MG63 (cell line): ENCODE measurements around the gene CEBPA. TPM values are rescaled to one million over a fixed set of nuclear protein-coding genes. Genes with fewer than 3 reads are reported as not detected.
A peak's percentile ranks its signal among the peaks of the same experiment; 100 is the strongest.

Source experiments
- DNase-seq: peaks from one replicate; pipeline ENCODE4 v3.0.0-alpha.2; 2020
- H3K27me3 ChIP-seq: fragments of 250-450 bp; sonication (Bioruptor Pico); 2 replicates; pipeline ENCODE4 v1.5.1; 2020; ENCODE audit warnings: mild to moderate bottlenecking, moderate library complexity
- H3K36me3 ChIP-seq: fragments of 250-450 bp; sonication (Bioruptor Pico); 2 replicates; pipeline ENCODE4 v1.5.1; 2020; ENCODE audit warnings: mild to moderate bottlenecking, moderate library complexity
- H3K4me3 ChIP-seq: fragments of 250-450 bp; sonication (Bioruptor Pico); 2 replicates; pipeline ENCODE4 v1.5.1; 2020; ENCODE audit warnings: mild to moderate bottlenecking, moderate library complexity
- H3K9me3 ChIP-seq: fragments of 250-450 bp; sonication (Bioruptor Pico); 2 replicates; pipeline ENCODE4 v1.5.1; 2020; ENCODE audit warnings: mild to moderate bottlenecking, moderate library complexity
- total RNA-seq: library from RNA; depleted of rRNA; stranded (reverse); fragments of >200 nt; shearing (Covaris generic); gene quantifications from 2 replicates; pipeline ENCODE4 v1.2.3, GENCODE V29; 2014; ENCODE audit warnings: low replicate concordance; rRNA removed

The CEBPA gene
- total RNA-seq, result 4.2 and 4.5 TPM in 2 replicates

DNA sequence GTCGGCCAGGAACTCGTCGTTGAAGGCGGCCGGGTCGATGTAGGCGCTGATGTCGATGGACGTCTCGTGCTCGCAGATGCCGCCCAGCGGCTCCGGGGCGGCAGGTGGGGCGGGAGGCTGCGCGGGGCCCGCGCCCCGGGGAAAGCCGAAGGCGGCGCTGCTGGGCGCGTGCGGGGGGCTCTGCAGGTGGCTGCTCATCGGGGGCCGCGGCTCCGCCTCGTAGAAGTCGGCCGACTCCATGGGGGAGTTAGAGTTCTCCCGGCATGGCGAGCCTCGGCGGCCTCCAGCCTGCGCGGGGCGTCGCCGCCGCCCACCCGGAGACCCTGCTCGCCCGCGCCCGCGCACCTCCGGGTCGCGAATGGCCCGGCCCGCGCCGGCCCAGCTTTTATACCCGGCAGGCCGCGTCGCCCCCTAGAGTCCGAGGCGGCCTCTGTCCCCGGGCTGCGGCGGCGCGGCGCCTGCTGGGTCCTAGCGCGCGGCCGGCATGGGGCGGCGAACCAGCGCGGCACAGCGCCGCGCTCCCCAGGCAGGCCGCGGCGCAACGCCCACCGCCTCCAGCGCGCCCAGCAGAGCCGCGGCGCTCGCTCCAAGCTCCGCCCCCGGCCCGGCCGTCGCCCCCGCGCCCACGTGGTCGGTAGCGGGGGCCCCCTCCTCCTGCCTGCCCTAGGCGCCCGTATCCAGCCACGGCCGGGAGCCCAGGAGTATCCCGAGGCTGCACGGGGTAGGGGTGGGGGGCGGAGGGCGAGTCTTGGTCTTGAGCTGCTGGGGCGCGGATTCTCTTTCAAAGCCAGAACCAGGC is at the start of gene CEBPA:
CEBPA (minus strand) TSS at position 360 of the 799 bp plus-strand sequence; CDS start at position 240, 120 bp downstream.
- H3K9me3 ChIP-seq, result no peaks in the 10 kb centered on the region
- H3K36me3 ChIP-seq, result no peaks in the 10 kb centered on the region
- peak; percentile 90 for DNase-seq
- H3K4me3 ChIP-seq, result peak within 1 kb of the TSS; percentile 87
- peaks cover 11% of the 10 kb centered on the region for H3K27me3 ChIP-seq

DNA sequence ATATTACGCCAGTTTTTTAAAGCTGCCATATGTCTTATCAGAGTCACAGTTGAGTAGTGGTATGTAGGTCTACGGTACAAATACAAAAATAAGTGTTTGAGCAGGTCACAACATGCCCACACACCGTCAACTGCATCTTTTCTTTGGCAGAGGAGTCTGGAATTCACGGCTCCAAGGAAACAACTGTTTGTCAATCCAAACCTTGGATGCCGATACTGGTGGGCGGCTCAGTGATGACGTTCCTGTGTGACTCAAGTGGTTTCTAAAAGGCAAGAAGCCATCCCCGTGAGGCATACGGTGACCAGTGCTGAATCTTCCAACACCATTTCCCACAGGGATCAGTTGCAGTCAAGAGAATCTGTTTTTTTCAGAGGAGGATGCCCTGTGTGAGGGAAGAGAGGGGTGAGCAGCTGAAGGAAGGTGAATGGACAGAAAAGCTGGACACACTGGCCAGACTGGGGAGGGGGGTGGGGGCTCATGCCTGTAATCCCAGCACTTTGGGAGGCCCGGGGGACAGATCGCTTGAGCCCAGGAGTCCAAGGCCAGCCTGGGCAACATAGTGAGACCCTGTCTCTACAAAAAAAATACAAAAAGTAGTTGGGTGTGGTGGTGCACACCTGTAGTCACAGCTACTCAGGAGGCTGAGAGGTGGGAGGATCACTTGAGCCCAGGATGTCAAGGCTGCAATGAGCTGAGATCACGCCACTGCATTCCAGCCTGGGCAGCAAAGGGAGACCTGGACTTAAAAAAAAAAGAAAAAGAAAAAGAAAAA is 48.4 kb upstream of the CEBPA start:
- peak; percentile 91 for DNase-seq
- H3K9me3 ChIP-seq, result peaks cover 5% of the 10 kb centered on the region
- H3K27me3 ChIP-seq, result no peaks in the 10 kb centered on the region
- H3K36me3 ChIP-seq, result no peaks in the 10 kb centered on the region
- H3K4me3 ChIP-seq, result no peak overlapping the region

DNA sequence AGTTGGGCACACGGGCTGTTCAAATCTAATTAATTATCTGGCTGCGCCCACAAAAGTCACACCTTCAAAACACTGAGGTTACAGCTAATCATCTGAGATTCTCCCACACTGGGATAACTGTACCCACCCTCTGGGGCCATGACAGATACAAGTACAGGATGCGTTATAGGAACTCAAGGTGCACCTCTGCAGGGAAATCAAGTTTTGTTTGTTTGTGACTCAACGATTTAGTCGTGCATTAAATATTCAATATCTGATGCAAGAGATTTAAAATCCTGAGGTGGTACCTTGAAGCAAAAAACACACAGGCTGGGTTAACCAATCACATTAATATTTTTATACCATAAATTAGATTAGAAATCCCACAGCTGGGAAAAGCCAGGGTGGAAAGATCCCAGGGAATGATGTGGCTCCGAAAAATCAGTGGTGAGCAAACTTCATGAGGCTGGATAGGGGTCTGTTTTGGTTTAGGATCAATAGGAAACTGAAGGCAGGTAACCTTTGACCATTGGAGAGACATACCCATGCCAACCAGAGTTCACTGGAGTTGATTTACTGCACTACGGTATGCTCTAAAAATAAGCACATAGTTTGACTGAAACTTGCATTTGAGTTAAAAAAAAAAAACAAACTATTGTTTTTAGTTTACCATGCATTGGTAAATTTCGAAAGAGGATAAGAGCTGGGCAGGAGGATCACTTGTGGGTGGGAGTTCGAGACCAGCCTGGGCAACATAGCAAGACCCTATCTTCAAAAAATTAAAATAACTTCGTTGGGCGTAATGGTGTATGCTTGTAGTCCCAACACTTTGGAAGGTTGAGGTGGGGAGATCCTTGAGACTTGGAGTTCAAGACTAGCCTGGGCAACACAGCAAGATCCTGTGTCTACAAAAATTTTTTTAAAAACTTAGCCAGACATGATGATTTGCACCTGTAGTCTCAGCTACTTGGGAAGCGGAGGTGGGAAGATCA is 47.3 kb upstream of the CEBPA start:
- Histone ChIP-seq H3K4me3 (no peak overlapping the region), H3K27me3 (peaks cover 3% of the 10 kb centered on the region), H3K36me3 (no peaks in the 10 kb centered on the region), H3K9me3 (no peaks in the 10 kb centered on the region)
- DNase-seq, result no peak

DNA sequence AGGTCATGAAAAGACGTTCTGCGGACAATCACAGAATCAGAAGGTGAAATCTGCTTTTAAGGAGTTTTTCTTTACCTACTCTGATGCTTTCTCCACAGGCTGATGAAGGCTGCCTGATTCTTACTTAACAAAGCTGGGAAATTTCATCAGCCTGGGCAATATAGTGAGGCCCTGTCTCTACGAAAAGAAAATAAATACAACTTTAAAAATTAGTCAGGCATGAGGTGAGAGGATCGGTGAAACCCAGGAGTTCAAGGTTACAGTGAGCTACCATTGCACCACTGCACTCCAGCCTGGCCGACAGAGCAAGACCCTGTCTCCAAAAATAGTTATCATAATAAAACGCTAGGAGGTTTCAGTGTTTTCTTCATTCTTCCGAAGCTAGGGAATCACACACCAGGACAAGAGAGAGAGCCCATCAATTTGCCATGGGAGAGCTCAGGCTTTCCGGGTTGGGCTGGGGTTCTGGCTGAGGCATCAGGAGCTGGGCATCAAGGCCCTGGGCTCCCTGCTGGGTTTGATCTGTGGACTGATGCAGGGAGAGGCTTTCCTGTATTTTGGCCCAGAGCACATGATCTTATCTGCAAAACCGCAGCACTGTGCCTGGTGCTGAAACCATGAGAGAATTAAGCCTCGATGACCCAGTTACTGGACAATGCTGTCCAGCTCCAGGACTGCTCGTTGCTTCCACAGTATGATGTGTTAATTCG is 46.1 kb upstream of the CEBPA start:
- peaks cover 5% of the 10 kb centered on the region for H3K27me3 ChIP-seq
- H3K9me3 ChIP-seq, result no peaks in the 10 kb centered on the region
- H3K36me3 ChIP-seq, result no peaks in the 10 kb centered on the region
- peak; percentile 65 for DNase-seq
- no peak overlapping the region for H3K4me3 ChIP-seq

DNA sequence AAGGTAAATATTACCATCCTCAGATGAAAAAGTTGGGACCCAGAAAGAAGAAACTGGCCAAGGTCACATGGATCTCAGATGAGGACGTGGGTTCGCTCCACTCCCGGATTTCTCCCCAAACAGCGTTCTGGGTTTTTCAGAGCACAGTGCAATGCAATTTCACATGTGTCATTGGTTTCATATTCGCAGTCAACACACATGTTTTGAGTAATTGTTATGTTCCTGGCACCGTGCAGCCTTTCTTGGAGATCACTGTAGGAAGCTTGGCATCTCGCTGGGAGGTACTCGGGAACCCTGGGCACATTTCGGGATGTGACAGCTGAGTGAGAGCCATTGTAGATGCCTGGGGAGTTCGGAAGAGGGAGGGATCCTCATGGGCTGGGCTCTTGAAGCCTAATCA is 45.0 kb upstream of the CEBPA start:
- Histone ChIP-seq H3K36me3 (no peaks in the 10 kb centered on the region), H3K9me3 (no peaks in the 10 kb centered on the region), H3K4me3 (no peak overlapping the region), H3K27me3 (peaks cover 11% of the 10 kb centered on the region)
- no peak for DNase-seq

DNA sequence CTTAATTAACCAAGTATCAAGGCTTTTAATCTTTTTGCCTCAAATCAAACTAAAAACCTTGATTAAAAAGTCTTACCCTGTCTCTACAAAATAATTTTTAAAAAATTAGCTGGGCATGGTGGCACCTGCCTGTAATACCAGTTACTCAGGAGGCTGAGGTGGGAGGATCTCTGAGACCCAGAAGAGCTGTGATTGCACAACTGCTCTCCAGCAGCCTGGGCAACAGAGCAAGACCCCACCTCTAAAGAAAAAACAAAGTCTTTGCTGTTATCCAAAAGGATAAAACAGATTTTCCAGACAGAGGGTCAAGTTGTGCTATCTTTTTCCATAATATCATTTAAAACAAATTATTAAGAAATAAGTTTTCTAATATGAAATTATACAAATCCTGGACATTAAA is 44.3 kb upstream of the CEBPA start:
- Histone ChIP-seq H3K9me3 (no peaks in the 10 kb centered on the region), H3K27me3 (peaks cover 11% of the 10 kb centered on the region), H3K36me3 (no peaks in the 10 kb centered on the region), H3K4me3 (no peak overlapping the region)
- DNase-seq, result no peak

DNA sequence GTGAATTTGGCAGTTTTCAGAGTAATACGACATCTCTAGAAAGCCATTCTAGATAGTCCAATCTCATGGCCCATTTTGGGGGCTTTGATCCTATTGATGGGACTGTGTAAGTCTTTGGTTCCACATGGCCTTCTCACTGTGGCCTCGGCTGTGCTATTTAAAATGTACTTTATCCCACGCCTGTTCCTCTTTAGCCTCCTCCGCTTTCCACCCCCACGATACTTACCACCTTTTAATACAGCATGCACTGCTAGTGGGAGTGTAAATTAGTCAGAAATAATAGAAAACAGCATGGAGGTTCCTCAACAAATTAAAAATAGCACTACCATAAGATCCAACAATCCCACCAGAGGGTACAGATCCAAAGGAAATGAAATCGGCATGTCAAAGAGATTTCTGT is 42.8 kb upstream of the CEBPA start:
- Histone ChIP-seq H3K4me3 (no peak overlapping the region), H3K9me3 (no peaks in the 10 kb centered on the region), H3K36me3 (no peaks in the 10 kb centered on the region), H3K27me3 (peaks cover 13% of the 10 kb centered on the region)
- DNase-seq, result no peak

DNA sequence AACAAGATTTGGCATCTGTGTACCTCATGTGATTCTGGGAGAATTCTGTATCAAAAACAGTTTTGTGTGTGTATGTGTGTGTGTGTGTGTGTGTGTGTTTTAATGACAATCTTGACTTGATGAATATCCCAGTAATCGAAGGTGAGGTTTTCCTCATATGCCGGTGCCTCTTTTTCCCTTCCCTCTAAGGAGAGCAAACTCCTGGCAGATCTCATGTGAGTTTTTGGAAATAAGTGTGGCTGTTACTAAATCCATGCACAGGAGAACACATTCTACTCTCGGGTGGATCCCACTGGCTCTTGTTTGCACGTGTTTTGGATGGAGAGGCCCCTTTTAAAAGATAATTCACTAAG is 42.2 kb upstream of the CEBPA start:
- H3K36me3 ChIP-seq, result no peaks in the 10 kb centered on the region
- H3K4me3 ChIP-seq, result no peak overlapping the region
- no peak for DNase-seq
- H3K27me3 ChIP-seq, result peaks cover 13% of the 10 kb centered on the region
- no peaks in the 10 kb centered on the region for H3K9me3 ChIP-seq

DNA sequence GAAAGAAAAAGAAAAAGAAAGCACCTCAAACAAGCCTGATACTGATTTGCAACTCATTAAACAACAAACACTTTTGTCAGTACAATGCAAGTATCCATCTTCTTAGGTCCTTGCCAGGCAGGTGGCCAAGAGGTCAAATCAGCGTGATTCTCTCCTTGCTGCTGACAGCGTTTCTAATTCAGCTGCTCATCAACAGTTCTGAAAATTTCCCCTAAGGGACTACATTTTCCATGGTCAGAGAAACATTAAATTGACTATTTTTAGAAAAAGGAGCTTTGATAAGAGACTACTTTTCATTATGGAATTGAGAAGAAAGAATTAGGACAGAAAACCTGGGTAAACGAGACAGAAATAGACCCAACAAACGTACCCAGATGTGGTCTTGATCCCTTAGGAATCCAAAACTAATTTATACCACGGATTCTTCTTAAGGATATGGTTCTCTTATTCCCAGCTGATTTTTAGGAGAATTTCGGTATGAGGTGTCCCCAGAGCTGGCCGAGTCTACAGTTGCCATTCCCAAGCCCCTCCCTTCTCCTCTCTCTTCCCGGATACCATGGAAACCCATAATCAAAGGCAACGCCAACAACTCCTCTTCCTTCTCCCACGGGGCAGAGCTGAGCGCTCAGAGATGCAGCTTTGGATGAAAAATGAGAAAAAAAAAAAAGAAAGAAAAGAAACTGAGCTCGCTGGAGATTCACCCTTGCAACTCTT is 41.7 kb upstream of the CEBPA start:
- Histone ChIP-seq H3K9me3 (no peaks in the 10 kb centered on the region), H3K36me3 (no peaks in the 10 kb centered on the region), H3K4me3 (no peak overlapping the region), H3K27me3 (peaks cover 13% of the 10 kb centered on the region)
- DNase-seq, result no peak

DNA sequence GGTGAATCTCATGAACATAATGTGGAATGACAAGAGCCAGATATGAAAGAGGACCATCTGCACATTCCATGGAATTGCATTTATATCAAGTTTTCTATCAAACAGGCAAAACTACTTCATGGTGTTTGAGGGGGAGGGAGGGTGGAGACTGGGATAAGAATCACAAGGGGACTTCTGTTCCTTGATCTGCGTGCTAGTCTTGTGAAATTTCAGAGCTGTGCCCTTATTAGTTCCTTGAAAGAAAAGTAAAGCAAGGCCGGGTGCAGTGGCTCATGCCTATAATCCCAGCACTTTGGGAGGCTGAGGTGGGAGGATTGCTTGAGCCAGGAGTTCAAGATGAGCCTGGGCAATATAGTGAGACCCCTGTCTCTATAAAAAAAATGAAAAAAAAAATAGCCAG is 41.0 kb upstream of the CEBPA start:
- Histone ChIP-seq H3K36me3 (no peaks in the 10 kb centered on the region), H3K9me3 (no peaks in the 10 kb centered on the region), H3K4me3 (no peak overlapping the region), H3K27me3 (peaks cover 13% of the 10 kb centered on the region)
- DNase-seq, result no peak

DNA sequence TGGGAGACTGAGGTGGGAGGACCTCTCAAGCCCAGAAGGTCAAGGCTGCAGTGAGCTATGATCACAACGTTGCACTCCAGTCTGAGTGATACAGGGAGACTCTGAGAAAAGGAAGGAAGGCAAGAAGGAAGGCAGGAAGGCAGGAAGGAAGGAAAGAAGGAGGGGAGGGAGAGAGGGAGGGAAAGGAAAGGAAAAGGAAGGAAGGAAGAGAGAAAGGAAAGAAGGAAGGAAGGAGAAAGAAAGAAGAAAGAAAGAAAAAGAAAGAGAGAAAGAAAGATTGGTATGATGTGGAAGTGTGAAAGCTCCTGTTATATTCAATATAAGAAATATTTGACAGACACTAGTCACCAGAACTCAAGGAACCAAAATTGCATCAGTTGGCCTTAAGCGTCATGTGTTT is 38.7 kb upstream of the CEBPA start:
- H3K27me3 ChIP-seq, result peaks cover 13% of the 10 kb centered on the region

DNA sequence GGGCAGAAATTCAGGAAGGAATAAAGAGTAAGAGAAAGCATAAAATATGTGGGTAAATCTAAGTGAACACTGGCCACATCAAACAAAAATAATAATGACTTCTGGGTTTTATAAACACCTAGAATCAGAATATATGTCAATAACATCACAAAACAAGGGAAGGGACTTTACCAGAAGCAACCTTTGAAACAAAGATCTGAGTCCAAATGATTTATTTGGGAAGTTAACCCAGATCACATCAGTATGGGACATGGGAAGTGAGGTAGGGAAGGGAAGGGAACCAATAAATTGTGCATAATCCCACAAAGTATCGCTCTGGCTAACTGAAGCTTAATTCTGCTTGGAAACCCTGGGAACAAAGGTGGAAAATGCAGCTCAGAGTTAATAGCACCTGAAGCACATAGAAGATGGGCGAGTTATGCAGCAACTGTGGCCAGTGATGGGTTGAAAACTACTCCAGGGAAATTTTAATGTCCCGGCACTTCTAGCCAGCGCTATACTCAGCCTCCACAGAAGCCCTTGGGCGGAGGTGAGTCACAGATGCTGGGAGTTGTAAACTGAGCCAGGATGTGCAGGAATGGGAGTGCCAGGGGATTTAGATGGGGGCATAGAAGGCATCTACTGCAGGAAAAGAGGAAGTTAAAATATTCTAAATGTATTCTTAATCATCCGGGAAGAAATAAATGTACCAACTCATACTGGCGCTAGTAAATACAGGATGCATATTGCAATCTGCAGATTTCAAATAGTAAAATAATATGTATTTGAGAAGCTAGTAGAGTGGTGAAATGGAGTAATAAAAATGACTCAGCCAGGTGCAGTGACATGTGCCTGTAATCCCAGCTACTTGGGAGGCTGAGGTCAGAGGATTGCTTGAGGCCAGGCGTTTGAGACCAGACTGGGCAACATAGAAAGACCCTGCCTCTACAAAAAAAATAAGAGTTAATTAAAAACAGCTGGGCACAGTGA is 37.0 kb upstream of the CEBPA start:
- H3K36me3 ChIP-seq, result no peaks in the 10 kb centered on the region
- no peak overlapping the region for H3K4me3 ChIP-seq
- peaks cover 8% of the 10 kb centered on the region for H3K27me3 ChIP-seq
- no peaks in the 10 kb centered on the region for H3K9me3 ChIP-seq
- DNase-seq, result peak; percentile 70

More for the DNA sequence above, 38.7 kb upstream of the CEBPA start:
- no peaks in the 10 kb centered on the region for H3K36me3 ChIP-seq
- no peak overlapping the region for H3K4me3 ChIP-seq
- DNase-seq, result no peak
- no peaks in the 10 kb centered on the region for H3K9me3 ChIP-seq

DNA sequence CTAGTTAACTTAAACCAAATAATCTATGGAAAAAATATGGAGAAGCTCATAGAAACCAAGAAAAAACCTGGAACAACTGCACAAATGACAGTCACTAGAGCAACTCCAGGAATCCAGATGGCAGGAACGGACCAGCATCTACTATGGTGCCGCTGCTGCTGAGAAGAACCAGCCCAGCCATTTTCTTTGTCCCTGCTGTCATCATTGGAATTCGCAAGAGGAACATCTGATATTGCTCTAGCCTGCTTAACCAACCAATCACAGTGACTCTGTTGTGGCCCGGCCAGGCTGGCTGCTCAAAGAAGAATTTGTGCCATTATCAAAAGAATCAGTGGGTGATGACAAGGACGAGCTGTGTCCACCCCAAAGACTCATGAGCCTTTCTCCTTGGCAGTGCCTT is 33.1 kb upstream of the CEBPA start:
- Histone ChIP-seq H3K9me3 (no peaks in the 10 kb centered on the region), H3K27me3 (no peaks in the 10 kb centered on the region), H3K4me3 (no peak overlapping the region), H3K36me3 (no peaks in the 10 kb centered on the region)
- DNase-seq, result no peak

DNA sequence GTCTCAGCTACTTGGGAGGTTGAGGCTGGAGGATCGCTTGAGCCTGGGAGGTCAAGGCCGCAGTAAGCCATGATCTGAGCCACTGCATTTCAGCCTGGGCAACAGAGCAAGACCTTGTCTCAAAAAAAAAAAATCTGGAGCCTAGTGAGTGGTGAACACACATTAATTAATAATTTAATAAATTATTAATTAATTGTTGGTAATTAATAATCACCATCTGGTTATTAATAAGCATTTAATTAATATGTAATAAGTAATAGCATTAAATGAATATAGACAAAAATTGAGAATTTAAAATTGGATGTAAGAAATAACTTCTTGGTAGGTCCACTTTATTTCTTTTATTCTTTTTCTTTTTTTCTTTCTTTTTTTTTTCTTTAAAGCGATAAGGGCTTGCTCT is 31.9 kb upstream of the CEBPA start:
- no peak for DNase-seq
- Histone ChIP-seq H3K27me3 (no peaks in the 10 kb centered on the region), H3K9me3 (no peaks in the 10 kb centered on the region), H3K36me3 (no peaks in the 10 kb centered on the region), H3K4me3 (no peak overlapping the region)

DNA sequence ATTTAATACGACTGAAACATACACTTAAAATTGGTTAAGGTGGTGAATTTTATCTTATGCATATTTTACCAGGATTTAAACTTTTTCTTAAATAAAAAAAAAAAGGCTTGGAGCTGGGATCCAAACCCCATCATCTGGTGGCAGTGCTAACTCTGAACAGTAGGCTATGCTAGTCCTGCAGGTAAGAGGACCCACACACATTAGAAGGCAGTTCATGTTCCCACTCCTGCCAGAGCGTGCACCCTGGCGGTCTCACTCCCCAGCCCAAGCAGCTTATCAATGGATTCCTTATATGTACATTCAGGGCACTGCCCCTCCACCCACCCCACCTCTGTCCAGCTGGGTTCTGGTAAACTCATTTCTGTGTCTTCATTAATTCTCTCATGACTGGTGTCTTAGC is 31.3 kb upstream of the CEBPA start:
- no peaks in the 10 kb centered on the region for H3K9me3 ChIP-seq
- no peak for DNase-seq
- H3K36me3 ChIP-seq, result no peaks in the 10 kb centered on the region
- no peaks in the 10 kb centered on the region for H3K27me3 ChIP-seq
- no peak overlapping the region for H3K4me3 ChIP-seq
